CD4-positive, alpha-beta memory T cell (primary cell): ENCODE measurements around the gene USP31. TPM values are rescaled to one million over a fixed set of nuclear protein-coding genes. Genes with fewer than 3 reads are reported as not detected.

Experiments used
- CTCF ChIA-PET: fragments of 350-600 bp; sonication (Branson Sonifier 250); formaldehyde crosslinking; loops from one replicate; lab custom pipeline; 2021; ENCODE audit warnings: inconsistent platforms; ENCODE audit not compliant: partially characterized antibody; lab: Charles Lee
- POLR2A ChIA-PET: fragments of 350-600 bp; sonication (Branson Sonifier 250); formaldehyde crosslinking; loops from one replicate; lab custom pipeline; 2021; ENCODE audit not compliant: partially characterized antibody; lab: Charles Lee
- DNase-seq, 5 donors: peaks; one replicate each; pipeline versions ENCODE4 v3.0.0 to v3.0.0-alpha.2; 2020 to 2022; ENCODE audit warnings: mixed read lengths in 1 of 5
- H3K27ac ChIP-seq: one replicate; pipeline ENCODE4 v1.7.0; 2013; ENCODE audit warnings: low read depth, low read length
- H3K27me3 ChIP-seq: 2 replicates; pipeline ENCODE4 v1.7.0; 2013; ENCODE audit warnings: mild to moderate bottlenecking, low read length, moderate library complexity; ENCODE audit not compliant: insufficient read depth
- H3K36me3 ChIP-seq: 2 replicates; pipeline ENCODE4 v1.7.0; 2013; ENCODE audit warnings: mild to moderate bottlenecking, low read length, moderate library complexity; ENCODE audit not compliant: insufficient read depth
- H3K4me1 ChIP-seq: 2 replicates; pipeline ENCODE4 v1.7.0; 2013; ENCODE audit warnings: mild to moderate bottlenecking, low read length, moderate library complexity; ENCODE audit not compliant: insufficient read depth
- H3K4me3 ChIP-seq, 2 donors: one replicate each; pipeline ENCODE4 v1.7.0; 2013; ENCODE audit warnings: low read length in 2 of 2, mild to moderate bottlenecking in 1 of 2
- H3K9me3 ChIP-seq, 2 donors: one replicate each; pipeline ENCODE4 v1.7.0; 2013; ENCODE audit warnings: low read length in 2 of 2, control low read depth in 1 of 2; ENCODE audit not compliant: control insufficient read depth in 1 of 2
- H3K27ac Mint-ChIP-seq, 7 donors: one replicate each; pipeline ENCODE4 v1.8.0; 2020 to 2021; ENCODE audit warnings: mixed read lengths in 7 of 7, mild to moderate bottlenecking in 6 of 7, inconsistent platforms in 3 of 7, moderate library complexity in 3 of 7
- H3K27me3 Mint-ChIP-seq, 2 donors: one replicate each; pipeline ENCODE4 v1.8.0; 2020 to 2021; ENCODE audit warnings: mixed read lengths in 2 of 2
- H3K36me3 Mint-ChIP-seq, 2 donors: one replicate each; pipeline ENCODE4 v1.8.0; 2020 to 2021; ENCODE audit warnings: mixed read lengths in 2 of 2, inconsistent platforms in 1 of 2, mild to moderate bottlenecking in 1 of 2
- H3K4me1 Mint-ChIP-seq, 4 donors: one replicate each; pipeline ENCODE4 v1.8.0; 2020 to 2021; ENCODE audit warnings: mixed read lengths in 4 of 4, mild to moderate bottlenecking in 1 of 4
- H3K4me3 Mint-ChIP-seq, 8 donors: one replicate each; pipeline ENCODE4 v1.8.0; 2020 to 2021; ENCODE audit warnings: mixed read lengths in 8 of 8, mild to moderate bottlenecking in 7 of 8, moderate library complexity in 6 of 8, inconsistent platforms in 3 of 8
- H3K9me3 Mint-ChIP-seq, 8 donors: one replicate each; pipeline ENCODE4 v1.8.0; 2020 to 2021; ENCODE audit warnings: mixed read lengths in 8 of 8, mild to moderate bottlenecking in 5 of 8, inconsistent platforms in 3 of 8, moderate library complexity in 1 of 8
- intact Hi-C: fragments of 100-400 bp; cut with micrococcal nuclease; formaldehyde crosslinking; loops from one replicate; pipeline ENCODE4 v1.15.1; 2023
- polyA plus RNA-seq, 2 donors: library from polyadenylated mRNA; unstranded; fragments of 300-500 nt; fragmentation: Illumina TruSeq; gene quantifications; one replicate each; pipeline ENCODE4 v1.2.3, GENCODE V29; 2021
- total RNA-seq, 2 experiments: library from RNA; stranded (reverse); gene quantifications; one replicate each; pipeline ENCODE4 v1.2.3, GENCODE V29; 2021

USP31 gene
- total and polyA plus RNA-seq, 4 experiments from 2014 or later: 0.07 to 5.0 (median 2.9) TPM

DNA sequence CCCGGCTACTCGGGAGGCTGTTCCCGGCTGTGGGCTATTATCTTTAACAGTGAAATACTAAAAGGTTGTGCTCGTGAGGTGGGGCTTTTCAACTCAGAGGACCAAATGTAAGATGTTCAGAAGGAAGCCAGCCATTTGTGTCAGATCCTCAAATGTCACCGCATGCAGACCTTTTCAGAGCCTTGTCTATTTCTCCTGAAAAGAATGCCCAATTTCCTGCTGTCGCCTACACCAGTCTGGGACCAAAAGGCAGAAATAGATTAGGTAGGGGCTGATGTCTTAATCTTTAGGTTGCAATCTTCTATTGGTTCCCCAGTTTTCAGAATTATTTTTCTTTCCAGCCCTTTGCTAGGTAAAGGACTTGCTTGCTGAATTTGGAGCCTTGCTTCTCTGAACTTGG lies 8.9 kb upstream of the USP31 start:
- Mint-ChIP-seq H3K4me1 (peaks cover 3 to 8% (median 6%) of the 10 kb centered on the region in 4 donors), H3K27ac (no peak overlapping the region), H3K9me3 (peaks cover 0 to 4% (median 0%) of the 10 kb centered on the region in 8 donors), H3K4me3 (no peak overlapping the region), H3K27me3 (peaks cover 22 to 24% of the 10 kb centered on the region in 2 donors), H3K36me3 (no peaks in the 10 kb centered on the region)
- POLR2A ChIA-PET: no interaction called here
- Histone ChIP-seq H3K27ac (no peak overlapping the region), H3K4me1 (peaks cover 5% of the 10 kb centered on the region), H3K36me3 (no peaks in the 10 kb centered on the region), H3K27me3 (peaks cover 8% of the 10 kb centered on the region), H3K4me3 (no peak overlapping the region), H3K9me3 (no peaks in the 10 kb centered on the region)
- intact Hi-C loops: no loop called here
- CTCF ChIA-PET: no interaction called here
- DNase-seq: no peak

DNA sequence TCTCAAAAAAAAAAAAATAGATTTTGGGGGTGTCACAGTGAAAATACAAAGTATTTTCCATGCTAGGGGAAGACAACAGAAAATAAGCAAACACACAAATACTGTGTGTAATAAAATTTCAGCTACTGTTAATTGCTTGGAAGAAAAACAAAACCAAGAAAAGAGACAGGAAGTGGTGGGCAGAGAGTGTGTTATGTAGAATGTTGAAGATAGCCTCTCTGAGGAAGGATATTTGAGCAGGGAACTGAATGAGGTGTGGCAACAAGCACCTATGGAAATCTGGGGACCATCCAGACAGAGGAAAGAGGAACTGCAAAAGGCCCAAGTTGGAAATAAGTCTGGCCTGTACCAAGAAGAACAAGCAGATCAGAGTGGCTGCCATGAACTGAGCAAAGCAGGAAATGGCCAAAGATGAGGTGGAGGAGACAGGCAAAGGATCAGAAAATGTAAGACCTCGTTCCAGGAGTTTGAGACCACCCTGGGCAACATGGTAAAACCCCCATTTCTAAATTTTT lies 7.8 kb upstream of the USP31 start:
- no peak for DNase-seq
- ChIA-PET POLR2A (no interaction called here), CTCF (no interaction called here)
- no peak overlapping the region for H3K4me3 Mint-ChIP-seq
- Histone ChIP-seq H3K4me3 (no peak overlapping the region), H3K27me3 (peaks cover 8% of the 10 kb centered on the region), H3K27ac (no peak overlapping the region), H3K4me1 (peaks cover 5% of the 10 kb centered on the region), H3K9me3 (no peaks in the 10 kb centered on the region), H3K36me3 (no peaks in the 10 kb centered on the region)
- peaks cover 21 to 22% of the 10 kb centered on the region in 2 donors for H3K27me3 Mint-ChIP-seq
- H3K4me1 Mint-ChIP-seq: peaks cover 3 to 8% (median 6%) of the 10 kb centered on the region in 4 donors
- intact Hi-C loops: no loop called here
- H3K9me3 Mint-ChIP-seq: peaks cover 0 to 4% (median 0%) of the 10 kb centered on the region in 8 donors
- H3K27ac Mint-ChIP-seq: no peak overlapping the region
- no peaks in the 10 kb centered on the region for H3K36me3 Mint-ChIP-seq

DNA sequence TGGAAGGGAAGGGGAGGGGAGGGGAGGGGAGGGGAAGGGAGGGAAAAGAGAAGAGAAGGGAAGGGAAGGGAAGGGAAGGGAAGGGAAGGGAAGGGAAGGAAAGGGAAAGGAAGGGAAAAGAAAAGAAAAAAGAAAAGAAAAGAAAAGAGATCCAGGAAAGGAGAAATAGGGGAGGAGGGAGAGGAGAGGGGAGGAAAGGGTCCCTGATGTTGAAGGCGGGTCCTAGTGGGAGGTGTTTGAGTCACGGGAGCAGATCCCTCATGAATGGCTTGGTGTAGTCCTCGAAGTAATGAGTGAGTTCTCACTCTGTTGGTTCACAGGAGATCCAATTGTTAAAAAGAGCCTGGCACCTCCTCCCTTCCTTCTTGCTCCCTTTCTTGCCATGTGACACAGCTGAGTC lies 6.9 kb upstream of the USP31 start:
- H3K36me3 Mint-ChIP-seq: no peaks in the 10 kb centered on the region
- CTCF ChIA-PET: no interaction called here

DNA sequence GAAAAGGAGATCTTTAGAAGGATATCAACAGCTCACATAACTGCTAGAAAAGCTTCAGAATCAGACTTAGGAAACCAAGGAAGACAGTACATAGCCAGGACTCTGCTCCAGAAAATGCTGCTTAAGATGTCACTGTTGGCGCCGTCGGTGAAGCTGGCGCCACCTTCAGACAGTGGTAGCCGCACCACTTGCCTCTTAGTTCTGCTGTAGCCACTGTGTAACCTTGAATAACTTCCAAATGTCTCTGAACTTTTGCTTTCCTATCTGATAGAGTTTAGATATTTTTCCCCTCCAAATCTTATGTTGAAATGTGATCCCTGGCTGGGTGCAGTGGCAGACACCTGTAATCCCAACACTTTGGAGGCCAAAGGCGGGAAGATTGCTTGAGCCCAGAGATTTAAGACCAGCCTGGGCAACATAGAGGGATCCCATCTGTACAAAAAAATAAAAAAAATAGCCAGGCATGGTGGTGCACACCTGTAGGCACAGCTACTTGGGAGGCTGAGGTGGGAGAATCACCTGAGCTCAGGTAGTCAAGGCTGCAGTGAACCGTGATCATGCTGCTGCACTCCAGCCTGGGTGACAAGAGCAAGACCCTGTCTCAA lies 6.3 kb upstream of the USP31 start:
- H3K9me3 Mint-ChIP-seq: no peaks in the 10 kb centered on the region
- H3K27ac Mint-ChIP-seq: no peak overlapping the region
- intact Hi-C loops: no loop called here
- no peak overlapping the region for H3K4me3 ChIP-seq
- no peak for DNase-seq
- no peak overlapping the region for H3K27ac ChIP-seq
- H3K9me3 ChIP-seq: no peaks in the 10 kb centered on the region
- peaks cover 8% of the 10 kb centered on the region for H3K27me3 ChIP-seq
- no peak overlapping the region for H3K4me3 Mint-ChIP-seq
- no peaks in the 10 kb centered on the region for H3K36me3 ChIP-seq
- H3K36me3 Mint-ChIP-seq: no peaks in the 10 kb centered on the region
- H3K27me3 Mint-ChIP-seq: peaks cover 15% of the 10 kb centered on the region in 2 donors
- ChIA-PET POLR2A (no interaction called here), CTCF (no interaction called here)
- H3K4me1 ChIP-seq: peaks cover 5% of the 10 kb centered on the region
- peaks cover 4 to 8% (median 6%) of the 10 kb centered on the region in 4 donors for H3K4me1 Mint-ChIP-seq

More for the DNA sequence above, 6.9 kb upstream of the USP31 start:
- intact Hi-C loops: no loop called here
- POLR2A ChIA-PET: no interaction called here
- Mint-ChIP-seq H3K4me3 (no peak overlapping the region), H3K9me3 (no peaks in the 10 kb centered on the region), H3K27ac (no peak overlapping the region), H3K27me3 (peaks cover 16% of the 10 kb centered on the region in 2 donors), H3K4me1 (peaks cover 3 to 8% (median 6%) of the 10 kb centered on the region in 4 donors)
- Histone ChIP-seq H3K27me3 (peaks cover 8% of the 10 kb centered on the region), H3K4me1 (peaks cover 5% of the 10 kb centered on the region), H3K4me3 (no peak overlapping the region), H3K27ac (no peak overlapping the region), H3K36me3 (no peaks in the 10 kb centered on the region), H3K9me3 (no peaks in the 10 kb centered on the region)
- no peak for DNase-seq

DNA sequence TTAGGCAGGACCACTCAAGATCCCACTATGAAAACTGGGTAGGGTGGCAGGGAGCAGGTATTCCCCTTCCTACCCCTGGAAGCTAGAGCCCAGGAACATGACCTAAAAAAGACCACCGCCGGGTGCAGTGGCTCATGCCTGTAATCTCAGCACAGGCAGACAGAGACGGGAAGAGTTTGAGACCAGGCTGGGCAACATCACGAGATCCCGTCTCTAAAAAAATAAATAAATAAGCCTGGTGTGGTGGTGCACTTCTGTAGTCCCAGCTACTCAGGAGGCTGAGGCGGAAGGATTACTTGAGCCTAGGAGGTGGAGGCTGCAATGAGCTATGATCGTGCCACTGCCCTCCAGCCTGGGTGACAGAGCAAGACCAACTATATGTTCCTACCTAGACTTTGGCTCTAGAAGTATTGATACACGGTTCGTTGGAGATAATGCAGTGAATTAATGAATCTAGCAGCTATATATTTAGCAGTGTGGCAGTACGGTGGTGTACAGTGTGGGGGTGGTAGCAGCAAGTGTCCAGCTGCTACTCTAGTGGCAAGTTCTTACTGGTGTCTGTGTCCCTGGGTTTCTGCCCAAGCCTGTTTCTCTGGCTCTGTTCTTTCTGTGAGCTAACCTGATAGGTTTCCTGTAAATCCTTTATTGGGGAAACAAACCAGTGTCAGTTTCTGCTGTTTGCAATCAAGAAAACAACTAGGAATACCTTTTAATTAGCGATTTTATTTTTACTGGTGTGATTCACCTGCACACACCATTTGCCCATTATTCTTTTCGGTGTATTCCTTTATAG lies 3.3 kb upstream of the USP31 start:
- intact Hi-C loops: no loop called here
- peaks cover 0 to 8% of the 10 kb centered on the region in 2 donors for H3K36me3 Mint-ChIP-seq
- peaks cover 9 to 25% (median 17%) of the 10 kb centered on the region in 4 donors for H3K4me1 Mint-ChIP-seq
- H3K4me3 ChIP-seq: no peak overlapping the region
- peaks cover 8% of the 10 kb centered on the region for H3K27me3 ChIP-seq
- H3K36me3 ChIP-seq: no peaks in the 10 kb centered on the region
- ChIA-PET CTCF (interaction anchor here (1.3 kb wide), 1 partner anchor 10 kb away, joined by 3 read pairs; no protein-coding TSS in a partner anchor), POLR2A (no interaction called here)
- H3K27me3 Mint-ChIP-seq: peaks cover 6 to 13% of the 10 kb centered on the region in 2 donors
- H3K27ac Mint-ChIP-seq: no peak overlapping the region
- no peak for DNase-seq
- H3K9me3 ChIP-seq: no peaks in the 10 kb centered on the region
- no peak overlapping the region for H3K27ac ChIP-seq
- no peak overlapping the region for H3K4me3 Mint-ChIP-seq
- peaks cover 19% of the 10 kb centered on the region for H3K4me1 ChIP-seq
- no peaks in the 10 kb centered on the region for H3K9me3 Mint-ChIP-seq

DNA sequence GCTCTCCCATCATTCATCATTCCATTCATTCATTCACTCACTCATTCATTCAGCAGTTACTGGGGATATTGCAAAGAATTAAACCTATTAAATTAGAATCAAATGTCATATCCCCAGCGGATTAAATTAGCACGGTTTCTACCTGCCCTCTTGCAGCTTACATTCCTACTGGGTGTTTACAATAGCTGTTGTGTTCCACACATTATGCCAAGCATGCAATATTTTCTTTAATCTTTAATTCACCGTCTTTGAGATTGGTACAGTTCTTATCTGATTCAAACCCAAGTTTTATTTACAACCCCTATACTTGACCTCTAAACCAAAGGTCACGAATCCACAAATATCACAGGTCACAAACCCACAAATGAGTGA lies 727 bp upstream of the USP31 start:
- peaks cover 0 to 8% of the 10 kb centered on the region in 2 donors for H3K36me3 Mint-ChIP-seq
- no peaks in the 10 kb centered on the region for H3K9me3 Mint-ChIP-seq
- peak overlapping the region in 5 of 7 donors; percentile 83 to 91 (median 87) for H3K27ac Mint-ChIP-seq
- H3K4me3 Mint-ChIP-seq: peak overlapping the region; percentile 88 to 95 (median 92)
- H3K4me3 ChIP-seq: peak overlapping the region; percentile 61 to 98
- no peak overlapping the region for H3K27ac ChIP-seq
- DNase-seq: no peak
- H3K4me1 Mint-ChIP-seq: peaks cover 8 to 23% (median 14%) of the 10 kb centered on the region in 4 donors
- POLR2A ChIA-PET: interaction anchor here (0.7 kb wide), 1 partner anchor 24 kb away, joined by 3 read pairs; no protein-coding TSS in a partner anchor
- intact Hi-C loops: loop anchor here (2.0 kb wide), 1 partner anchor 407 kb away; the partner anchor contains the start of genes EARS2 and UBFD1
- no peaks in the 10 kb centered on the region for H3K9me3 ChIP-seq
- H3K27me3 Mint-ChIP-seq: peaks cover 2% of the 10 kb centered on the region in 2 donors
- CTCF ChIA-PET: no interaction called here
- H3K27me3 ChIP-seq: peaks cover 3% of the 10 kb centered on the region
- no peaks in the 10 kb centered on the region for H3K36me3 ChIP-seq
- peaks cover 16% of the 10 kb centered on the region for H3K4me1 ChIP-seq
